Mucosa of stomach (tissue), 1 donor: ENCODE results near the gene HMHB1.
"Not testable (repeated sequence)": the region's sequence is repeated elsewhere in the genome, so short reads cannot be mapped to it uniquely, and the experiment has no call there.

Experiments
- H3K27me3 ChIP-seq: one replicate; pipeline ENCODE4 v1.7.0; 2013; ENCODE audit warnings: mild to moderate bottlenecking, low read length; ENCODE audit not compliant: control insufficient read depth, insufficient read depth
- H3K36me3 ChIP-seq: one replicate; pipeline ENCODE4 v1.7.0; 2013; ENCODE audit warnings: low read length; ENCODE audit not compliant: control insufficient read depth, insufficient read depth
- H3K4me1 ChIP-seq: one replicate; pipeline ENCODE4 v1.7.0; 2013; ENCODE audit warnings: mild to moderate bottlenecking, low read length; ENCODE audit not compliant: control insufficient read depth, insufficient read depth
- H3K4me3 ChIP-seq: one replicate; pipeline ENCODE4 v1.7.0; 2013; ENCODE audit warnings: low read length
- H3K9ac ChIP-seq: one replicate; pipeline ENCODE4 v1.7.0; 2013; ENCODE audit warnings: mild to moderate bottlenecking, low read length, moderate library complexity
- H3K9me3 ChIP-seq: one replicate; pipeline ENCODE4 v1.7.0; 2013; ENCODE audit warnings: mild to moderate bottlenecking, low read length, moderate library complexity; ENCODE audit not compliant: control insufficient read depth
- donor health status: Pancreatic carcinoma.

The HMHB1 gene

DNA sequence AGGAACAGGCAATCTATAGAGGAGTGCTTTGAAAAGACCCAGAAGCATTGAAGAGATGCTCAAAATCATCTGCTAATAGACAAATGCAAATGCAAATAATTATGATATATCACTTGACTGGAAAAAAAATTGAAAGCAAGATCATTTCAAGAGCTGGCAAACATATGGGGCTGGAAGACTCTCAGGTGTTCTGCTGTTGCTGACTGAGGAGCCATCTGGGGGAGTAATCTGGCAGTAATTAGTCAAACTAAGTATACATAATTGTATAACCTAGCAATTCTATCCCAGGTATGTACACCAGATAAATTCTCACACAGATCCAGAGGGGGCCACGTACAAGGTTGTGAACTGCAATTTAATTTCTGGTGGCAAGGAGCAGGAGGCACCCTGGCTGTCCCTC lies 4.6 kb upstream of the HMHB1 start:
- Histone ChIP-seq H3K4me1 (no peaks in the 10 kb centered on the region), H3K4me3 (no peak overlapping the region), H3K36me3 (no peaks in the 10 kb centered on the region), H3K9me3 (no peaks in the 10 kb centered on the region), H3K27me3 (no peaks in the 10 kb centered on the region), H3K9ac (no peak overlapping the region)

DNA sequence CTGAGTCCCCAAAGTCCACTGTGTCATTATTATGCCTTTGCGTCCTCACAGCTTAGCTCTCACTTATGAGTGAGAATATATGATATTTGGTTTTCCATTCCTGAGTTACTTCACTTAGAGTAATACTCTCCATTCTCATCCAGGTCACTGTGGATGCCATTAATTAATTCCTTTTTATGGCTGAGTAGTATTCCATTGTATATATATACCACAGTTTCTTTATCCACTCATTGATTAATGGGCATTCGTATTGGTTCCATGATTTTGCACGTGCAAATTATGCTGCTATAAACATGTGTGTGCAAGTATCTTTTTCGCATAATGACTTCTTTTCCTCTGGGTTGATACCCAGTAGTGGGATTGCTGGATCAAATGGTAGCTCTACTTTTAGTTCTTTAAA lies 4.4 kb downstream of the HMHB1 start:
- not testable (repeated sequence) for H3K4me3 ChIP-seq, H3K9ac ChIP-seq, H3K4me1 ChIP-seq, H3K36me3 ChIP-seq, H3K27me3 ChIP-seq, H3K9me3 ChIP-seq

DNA sequence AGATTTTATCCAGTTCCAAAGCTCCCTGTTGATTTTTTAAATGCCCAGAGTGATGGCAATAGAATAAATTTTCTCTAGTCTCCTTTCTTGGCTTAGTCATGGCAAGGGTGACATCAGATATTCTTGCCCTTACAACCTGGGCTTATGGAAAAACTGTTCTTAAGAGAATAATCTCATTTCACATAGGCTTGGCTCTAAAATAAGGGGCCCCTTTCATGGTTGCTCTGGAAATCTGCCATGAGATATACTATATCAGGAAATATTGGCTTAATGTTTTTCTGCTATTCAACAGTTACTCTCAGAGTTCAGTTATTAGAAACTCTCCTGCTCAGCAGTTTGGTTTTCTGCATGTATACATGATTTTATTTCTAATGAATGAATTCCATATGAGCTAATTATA lies 7.8 kb downstream of the HMHB1 start:
- no peaks in the 10 kb centered on the region for H3K4me1 ChIP-seq
- H3K4me3 ChIP-seq = no peak overlapping the region
- H3K9me3 ChIP-seq = no peaks in the 10 kb centered on the region
- no peaks in the 10 kb centered on the region for H3K36me3 ChIP-seq
- H3K27me3 ChIP-seq = no peaks in the 10 kb centered on the region
- no peak overlapping the region for H3K9ac ChIP-seq

DNA sequence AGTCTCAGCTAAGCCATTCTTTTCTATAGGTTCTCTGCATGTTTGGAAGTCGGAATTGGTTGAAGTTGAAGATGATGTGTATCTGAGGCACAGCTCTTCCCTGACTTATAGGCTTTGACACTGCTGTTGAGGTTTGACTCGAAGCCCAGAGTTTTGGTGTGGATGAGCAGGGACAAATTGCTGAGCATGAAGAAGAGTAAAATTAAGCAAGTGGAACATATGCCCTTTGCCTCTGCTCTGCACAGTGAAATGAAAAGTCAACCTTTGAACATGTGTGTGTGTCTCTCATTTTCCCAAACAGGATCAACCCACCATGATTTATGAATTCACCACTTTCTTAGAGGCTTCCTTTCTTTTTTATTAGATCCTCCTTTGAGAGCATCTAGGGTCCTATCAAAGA lies 8.5 kb downstream of the HMHB1 start:
- no peaks in the 10 kb centered on the region for H3K27me3 ChIP-seq
- H3K36me3 ChIP-seq = no peaks in the 10 kb centered on the region
- no peak overlapping the region for H3K4me3 ChIP-seq
- H3K4me1 ChIP-seq = no peaks in the 10 kb centered on the region
- H3K9ac ChIP-seq = no peak overlapping the region
- H3K9me3 ChIP-seq = no peaks in the 10 kb centered on the region

DNA sequence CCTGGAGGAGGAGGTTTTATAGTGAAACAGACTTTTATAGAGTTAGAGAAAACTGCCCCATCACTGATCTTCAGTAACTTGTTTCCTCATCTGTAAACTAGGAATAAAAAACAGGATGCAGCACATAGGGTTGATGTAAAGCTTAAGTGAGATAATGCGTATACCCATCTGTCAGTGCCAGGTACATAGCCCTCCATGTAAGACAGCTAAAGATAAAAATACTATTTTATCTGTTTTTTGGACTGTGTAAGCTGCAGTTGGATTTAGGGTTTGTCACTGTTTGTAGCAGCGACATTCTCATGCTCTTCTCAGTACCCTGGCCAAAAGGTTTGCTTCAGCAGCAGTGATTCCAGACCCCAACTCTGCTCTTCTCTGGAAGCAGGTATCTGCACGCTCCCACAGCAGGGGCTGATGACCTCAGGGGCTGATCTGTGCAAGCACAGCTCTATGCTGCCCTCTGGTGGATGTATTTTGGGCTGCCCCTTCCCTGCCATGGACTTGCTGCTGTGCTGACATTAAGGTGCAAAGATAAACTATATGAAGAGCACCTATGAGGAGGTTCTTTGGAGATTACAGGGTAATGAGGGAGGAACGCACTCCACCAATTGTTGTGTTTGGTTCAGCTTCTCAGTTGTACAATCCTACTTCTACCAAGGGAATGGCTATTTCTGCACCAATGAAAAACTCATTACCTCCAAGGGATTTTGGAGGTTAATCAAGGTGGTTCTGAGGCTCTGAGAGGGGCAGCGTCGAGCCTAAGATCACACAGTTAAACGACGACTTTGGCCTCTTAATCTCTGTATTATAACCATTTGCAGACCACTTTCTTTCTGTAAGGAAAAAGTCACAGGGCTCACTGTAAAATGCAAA lies 13.1 kb downstream of the HMHB1 start:
- Histone ChIP-seq H3K4me1 (no peaks in the 10 kb centered on the region), H3K4me3 (no peak overlapping the region), H3K36me3 (no peaks in the 10 kb centered on the region), H3K9me3 (no peaks in the 10 kb centered on the region), H3K9ac (no peak overlapping the region), H3K27me3 (no peaks in the 10 kb centered on the region)

DNA sequence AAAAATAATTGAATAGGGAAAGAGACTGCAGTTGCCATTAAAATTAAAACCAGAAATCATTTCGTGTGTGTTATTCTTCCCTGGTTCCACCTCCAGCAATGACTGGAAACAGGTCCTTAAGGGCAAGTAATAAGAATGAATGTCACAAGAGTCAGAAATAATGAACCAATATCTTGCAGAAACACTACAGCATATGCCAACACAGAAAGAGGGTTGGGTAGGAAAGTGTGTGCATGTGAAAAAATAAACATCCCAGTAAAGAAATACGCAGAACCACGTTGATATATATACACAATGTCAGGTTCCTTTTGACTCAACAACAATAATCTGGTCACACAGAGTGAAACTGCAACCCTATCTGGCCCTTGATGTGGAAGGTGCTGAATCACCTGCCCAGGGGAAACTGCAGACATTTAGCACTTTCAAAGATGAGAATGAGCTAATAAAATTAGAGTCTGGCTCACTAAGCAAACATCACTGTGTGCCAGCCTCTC lies 15.0 kb downstream of the HMHB1 start:
- no peak overlapping the region for H3K9ac ChIP-seq
- H3K9me3 ChIP-seq = no peaks in the 10 kb centered on the region
- H3K27me3 ChIP-seq = no peaks in the 10 kb centered on the region
- no peak overlapping the region for H3K4me3 ChIP-seq
- no peaks in the 10 kb centered on the region for H3K4me1 ChIP-seq
- H3K36me3 ChIP-seq = no peaks in the 10 kb centered on the region

DNA sequence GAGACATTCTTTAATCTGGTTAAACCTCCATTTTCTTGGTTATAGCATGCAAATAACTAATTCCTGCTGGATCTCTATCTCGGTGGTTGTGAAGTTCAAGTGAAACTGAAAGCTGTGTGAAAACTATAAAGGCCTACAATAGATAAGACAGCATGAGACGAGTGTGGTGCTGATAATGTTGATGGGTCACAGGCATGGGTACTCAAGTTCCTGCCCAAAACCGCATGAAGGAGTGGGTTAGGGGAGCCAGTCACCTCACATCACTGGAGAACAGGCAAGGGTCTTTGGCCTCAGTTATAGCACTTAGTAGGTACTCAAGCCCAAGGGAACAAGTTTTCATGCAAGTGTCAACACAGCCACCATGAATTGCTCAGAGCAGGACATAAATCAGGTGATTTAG lies 16.7 kb downstream of the HMHB1 start:
- H3K9ac ChIP-seq = no peak overlapping the region
- no peaks in the 10 kb centered on the region for H3K4me1 ChIP-seq
- no peaks in the 10 kb centered on the region for H3K27me3 ChIP-seq
- no peaks in the 10 kb centered on the region for H3K36me3 ChIP-seq
- H3K9me3 ChIP-seq = peaks cover 1% of the 10 kb centered on the region
- H3K4me3 ChIP-seq = no peak overlapping the region

DNA sequence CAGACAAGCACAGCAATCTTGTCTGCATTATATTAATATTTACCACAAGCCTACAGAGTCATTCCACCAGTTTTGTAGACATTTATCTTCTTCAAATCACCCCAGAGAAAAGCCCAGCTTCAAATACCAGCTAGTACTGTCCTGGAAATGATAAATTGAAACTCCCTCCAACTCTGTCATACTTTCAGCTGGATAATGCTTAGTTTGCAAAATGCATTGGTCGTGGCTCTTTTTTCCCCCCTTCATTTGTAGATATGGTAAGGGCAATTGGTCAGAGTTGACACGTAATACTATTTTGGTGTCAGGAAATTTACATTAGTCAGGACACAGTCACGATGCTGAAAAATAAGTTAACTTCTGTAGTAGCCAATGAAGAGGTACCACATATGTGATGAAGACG lies 21.2 kb downstream of the HMHB1 start:
- H3K27me3 ChIP-seq = no peaks in the 10 kb centered on the region
- H3K9ac ChIP-seq = no peak overlapping the region
- no peak overlapping the region for H3K4me3 ChIP-seq
- H3K9me3 ChIP-seq = peaks cover 3% of the 10 kb centered on the region
- H3K4me1 ChIP-seq = no peaks in the 10 kb centered on the region
- no peaks in the 10 kb centered on the region for H3K36me3 ChIP-seq

DNA sequence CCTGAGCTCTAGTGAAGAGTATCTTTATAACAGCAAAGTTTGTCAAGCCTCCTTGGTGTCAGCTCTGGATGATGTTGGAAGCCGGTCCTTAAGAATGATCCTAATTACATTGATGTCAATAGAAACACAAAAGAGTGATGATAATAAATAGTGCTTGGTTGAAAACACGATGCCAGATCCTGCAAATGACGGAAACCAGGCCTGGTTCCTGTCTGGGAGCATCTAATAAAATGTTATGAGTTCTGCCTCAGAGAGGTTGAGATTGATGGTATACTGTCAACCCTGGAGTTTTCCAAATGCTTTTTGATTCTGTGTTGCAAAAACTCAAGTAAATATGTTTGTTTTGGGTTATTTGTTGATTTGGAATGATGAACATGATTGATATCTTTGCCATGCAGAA lies 23.3 kb downstream of the HMHB1 start:
- H3K36me3 ChIP-seq = no peaks in the 10 kb centered on the region
- H3K27me3 ChIP-seq = no peaks in the 10 kb centered on the region
- H3K9me3 ChIP-seq = peaks cover 3% of the 10 kb centered on the region
- H3K9ac ChIP-seq = no peak overlapping the region
- H3K4me1 ChIP-seq = no peaks in the 10 kb centered on the region
- H3K4me3 ChIP-seq = no peak overlapping the region

DNA sequence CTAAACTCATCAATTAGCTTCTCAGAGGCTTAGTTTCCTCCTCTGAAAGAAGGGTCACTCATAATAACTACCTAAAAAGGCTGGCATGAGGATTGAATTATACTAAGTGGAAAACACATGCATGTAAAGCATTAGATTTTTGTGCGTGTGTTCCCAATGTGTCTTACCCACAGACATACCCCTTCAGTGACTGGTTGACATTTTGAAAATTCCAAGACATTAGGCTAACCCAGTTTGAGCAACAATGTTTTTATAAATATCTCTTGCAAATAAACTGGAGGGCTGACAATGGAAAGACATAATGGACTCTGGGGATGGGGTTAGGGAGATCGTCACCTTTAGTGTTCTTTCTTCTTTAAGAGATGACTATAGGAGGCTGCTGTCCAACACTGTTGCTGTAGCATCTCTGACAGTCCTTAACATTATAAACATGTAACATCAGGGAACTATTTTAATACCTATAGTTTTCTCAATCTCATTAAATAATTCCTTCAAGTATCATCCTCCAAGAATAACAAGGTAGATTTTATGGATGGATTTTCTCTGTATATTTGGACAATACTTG lies 24.3 kb downstream of the HMHB1 start:
- Histone ChIP-seq H3K36me3 (no peaks in the 10 kb centered on the region), H3K4me3 (no peak overlapping the region), H3K4me1 (no peaks in the 10 kb centered on the region), H3K27me3 (no peaks in the 10 kb centered on the region), H3K9ac (no peak overlapping the region), H3K9me3 (peaks cover 3% of the 10 kb centered on the region)

DNA sequence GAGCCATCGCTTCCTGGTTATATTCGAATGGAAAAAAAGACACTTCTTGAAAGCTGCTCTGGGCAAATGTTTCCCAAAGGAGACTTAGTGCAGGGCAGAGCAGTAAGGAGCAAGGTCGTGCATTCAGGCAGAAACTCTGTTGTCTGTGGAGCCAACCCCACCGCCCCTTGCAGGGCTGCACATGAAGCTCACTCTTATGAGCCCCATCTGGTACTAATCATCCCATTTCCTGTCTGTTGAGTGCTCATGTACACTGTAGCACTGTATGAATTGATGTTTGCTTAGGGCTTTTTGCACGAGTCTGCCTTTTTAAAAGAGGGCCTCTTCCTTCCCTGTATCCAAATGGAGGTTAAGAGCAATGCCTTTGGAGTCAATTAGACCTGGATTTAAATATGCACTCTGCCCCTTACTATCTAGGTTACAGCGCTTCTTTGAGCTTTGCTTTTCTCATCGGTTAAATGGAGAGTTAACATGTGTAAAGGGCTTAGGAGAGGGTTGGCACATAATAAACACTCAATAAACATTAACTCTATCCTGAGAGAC lies 25.4 kb downstream of the HMHB1 start:
- no peaks in the 10 kb centered on the region for H3K27me3 ChIP-seq
- H3K9ac ChIP-seq = no peak overlapping the region
- no peaks in the 10 kb centered on the region for H3K4me1 ChIP-seq
- H3K4me3 ChIP-seq = no peak overlapping the region
- no peaks in the 10 kb centered on the region for H3K36me3 ChIP-seq
- H3K9me3 ChIP-seq = peaks cover 3% of the 10 kb centered on the region

DNA sequence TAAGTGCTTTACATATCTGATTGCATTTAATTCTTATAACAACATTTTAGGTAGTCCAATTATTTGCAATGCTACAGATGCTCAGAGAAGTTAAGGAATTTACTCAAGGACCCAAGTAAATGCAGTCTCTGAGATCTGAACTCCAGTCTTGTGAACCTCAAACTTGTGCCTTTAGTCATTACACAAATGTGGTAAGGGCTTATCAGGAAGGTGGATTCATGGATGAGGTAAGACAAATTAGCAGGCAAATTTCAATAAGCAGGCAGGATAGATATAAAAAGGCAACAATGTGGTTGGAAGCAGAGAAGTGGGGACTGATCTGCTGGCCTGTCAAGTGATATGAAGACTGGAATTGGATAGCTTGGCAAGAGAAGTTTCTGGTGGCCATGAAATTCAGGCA lies 29.5 kb downstream of the HMHB1 start:
- H3K4me1 ChIP-seq = no peaks in the 10 kb centered on the region
- peaks cover 8% of the 10 kb centered on the region for H3K27me3 ChIP-seq
- H3K9me3 ChIP-seq = no peaks in the 10 kb centered on the region
- H3K9ac ChIP-seq = no peak overlapping the region
- no peaks in the 10 kb centered on the region for H3K36me3 ChIP-seq
- H3K4me3 ChIP-seq = no peak overlapping the region
